GM21786 (cell line): ENCODE results near the gene MGARP.
A peak's percentile ranks its signal among the peaks of the same experiment; 100 is the strongest.
"Not testable (repeated sequence)": the region's sequence is repeated elsewhere in the genome, so short reads cannot be mapped to it uniquely, and the experiment has no call there.

ENCODE experiments used
- ATAC-seq: cut with Tn5 transposase; IDR thresholded peaks from one replicate; pipeline ENCODE4 v1.9.1; 2021; ENCODE audit not compliant: unreplicated experiment

Gene MGARP

GRCh38 chr4:139295942-139296299 lies 15.9 kb upstream of the MGARP start:
- ATAC-seq, result no peak

GRCh38 chr4:139295206-139295941 lies 15.3 kb upstream of the MGARP start:
- ATAC-seq, result peak; percentile 90

- ATAC-seq, result no peak
Observed at GRCh38 chr4:139286186-139286698, 6.2 kb upstream of the MGARP start.

- no peak for ATAC-seq
Observed at GRCh38 chr4:139282721-139283075, 2.7 kb upstream of the MGARP start.

GRCh38 chr4:139282065-139282720 lies 2.2 kb upstream of the MGARP start:
- no peak for ATAC-seq

GRCh38 chr4:139278912-139279759 lies 889 bp downstream of the MGARP start:
- no peak for ATAC-seq

GRCh38 chr4:139278485-139278884 lies 1.5 kb downstream of the MGARP start:
- no peak for ATAC-seq

- no peak for ATAC-seq
Observed at GRCh38 chr4:139275281-139275735, 4.7 kb downstream of the MGARP start.

GRCh38 chr4:139274790-139275189 lies 5.2 kb downstream of the MGARP start:
- ATAC-seq, result no peak

- ATAC-seq, result no peak
Observed at GRCh38 chr4:139273835-139274234, 6.2 kb downstream of the MGARP start.

- no peak for ATAC-seq
Observed at GRCh38 chr4:139267301-139267700, 12.7 kb downstream of the MGARP start.

- ATAC-seq, result peak; percentile 95
Observed at GRCh38 chr4:139266583-139267257, 13.3 kb downstream of the MGARP start.

- ATAC-seq, result no peak
Observed at GRCh38 chr4:139266208-139266582, 13.8 kb downstream of the MGARP start.

- no peak for ATAC-seq
Observed at GRCh38 chr4:139265654-139266053, 14.4 kb downstream of the MGARP start.

- ATAC-seq, result no peak
Observed at GRCh38 chr4:139256349-139256748, 23.7 kb downstream of the MGARP start.

- ATAC-seq, result not testable (repeated sequence)
Observed at GRCh38 chr4:139255581-139255980, 24.4 kb downstream of the MGARP start.

- ATAC-seq, result no peak
Observed at GRCh38 chr4:139253713-139254112, 26.3 kb downstream of the MGARP start.

- no peak for ATAC-seq
Observed at GRCh38 chr4:139253046-139253445, 27.0 kb downstream of the MGARP start.

GRCh38 chr4:139247700-139248238 lies 32.3 kb downstream of the MGARP start:
- ATAC-seq, result no peak

- no peak for ATAC-seq
Observed at GRCh38 chr4:139247241-139247640, 32.8 kb downstream of the MGARP start.

- no peak for ATAC-seq
Observed at GRCh38 chr4:139246166-139246565, 33.9 kb downstream of the MGARP start.
